Lung (tissue), 12 donors: ENCODE measurements around the gene SCAF8. TPM values are rescaled to one million over a fixed set of nuclear protein-coding genes. Genes with fewer than 3 reads are reported as not detected.

Experiments used
- ATAC-seq: fragments of 200-7000 bp; cut with Tn5 transposase; one replicate; pipeline ENCODE4 v1.9.1; 2020; ENCODE audit warnings: moderate number of reproducible peaks; ENCODE audit not compliant: insufficient read depth, low FRiP score
- DNase-seq, 3 donors: peaks; one replicate each; pipeline ENCODE4 v3.0.0-alpha.2; 2013 to 2017
- H3K27ac ChIP-seq, 2 donors: one replicate each; pipeline ENCODE4 v1.5.1; 2013; ENCODE audit warnings: mild to moderate bottlenecking in 2 of 2, moderate library complexity in 2 of 2, control low read depth in 1 of 2, inconsistent platforms in 1 of 2, low read depth in 1 of 2, low read length in 1 of 2
- H3K27me3 ChIP-seq, 3 donors: one replicate each; pipeline ENCODE4 v1.5.1; 2013; ENCODE audit warnings: low read length in 2 of 3; ENCODE audit not compliant: control insufficient read depth in 3 of 3, insufficient read depth in 3 of 3
- H3K36me3 ChIP-seq, 4 donors: one replicate each; pipeline ENCODE4 v1.5.1; 2013; ENCODE audit warnings: low read length in 4 of 4, mild to moderate bottlenecking in 1 of 4, moderate library complexity in 1 of 4; ENCODE audit not compliant: control insufficient read depth in 4 of 4, insufficient read depth in 4 of 4
- H3K4me1 ChIP-seq, 5 donors: one replicate each; pipeline ENCODE4 v1.5.1; 2013; ENCODE audit warnings: low read length in 5 of 5, mild to moderate bottlenecking in 2 of 5, moderate library complexity in 1 of 5; ENCODE audit not compliant: control insufficient read depth in 5 of 5, insufficient read depth in 5 of 5
- H3K4me3 ChIP-seq: one replicate; pipeline ENCODE4 v1.5.1; 2013; ENCODE audit warnings: mild to moderate bottlenecking, control low read depth, moderate library complexity
- H3K9ac ChIP-seq, 2 donors: one replicate each; pipeline ENCODE4 v1.5.1; 2013; ENCODE audit warnings: low read length in 2 of 2, control low read depth in 1 of 2; ENCODE audit not compliant: insufficient read depth in 1 of 2
- H3K9me3 ChIP-seq, 4 donors: one replicate each; pipeline ENCODE4 v1.5.1; 2013; ENCODE audit warnings: low read length in 3 of 4, mild to moderate bottlenecking in 1 of 4, moderate library complexity in 1 of 4; ENCODE audit not compliant: control insufficient read depth in 4 of 4, insufficient read depth in 3 of 4
- CTCF ChIP-seq: IDR thresholded peaks from 2 replicates; pipeline ENCODE4 v1.5.1; 2012; ENCODE audit warnings: mild to moderate bottlenecking; ENCODE audit errors: control extremely low read depth, extremely low read depth
- WGBS, 2 donors: extraction: QIAGEN DNeasy Blood & Tissue Kit; methylation state at CpG; one replicate each; pipeline ENCODE4 v1.1.7; 2013; 5-methylcytosine and 5-hydroxymethylcytosine counted together
- polyA plus RNA-seq, 2 donors: library from polyadenylated mRNA; stranded (reverse); fragments of 200-250 nt; gene quantifications; one replicate each; pipeline ENCODE4 v1.2.1, GENCODE V29; 2013
- total RNA-seq, 2 donors: library from RNA; depleted of rRNA in 1 of 2; stranded (reverse); fragments of >200 nt in 1 of 2; gene quantifications; one replicate each; pipeline ENCODE4 v1.2.1, GENCODE V29; 2014 to 2021
- donor health status: control.
- donor health status: control.
- donor health status: Bipolar disorder and iron deficiency.
- donor health status: healthy.
- donor health status: DM: yes; HTN: yes; CAD: no.

SCAF8 gene
- total and polyA plus RNA-seq, 4 donors = 11.2 to 71.9 (median 23.6) TPM

- TF ChIP-seq CTCF = no peak
Measured at GRCh38 chr6:154841109-154841508, 107.9 kb downstream of the SCAF8 start.

DNA sequence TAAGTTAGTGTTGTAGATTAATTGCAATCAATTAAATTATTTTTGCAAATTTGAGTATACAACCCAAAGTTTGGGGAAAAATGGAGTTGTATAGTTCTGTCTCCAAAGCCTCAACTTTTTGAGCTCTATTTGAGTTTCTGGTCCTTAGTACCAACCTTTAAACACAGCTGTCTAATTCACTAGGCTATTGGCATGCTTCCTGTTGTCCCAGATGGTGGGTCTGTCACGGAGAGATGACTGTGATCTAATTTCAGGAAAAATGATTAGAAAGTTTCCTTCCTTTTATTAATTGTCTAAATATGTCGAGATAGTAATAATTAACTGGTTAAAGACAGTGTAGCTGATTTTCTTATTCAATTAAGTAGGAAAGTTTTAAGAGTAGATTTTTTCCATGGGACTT, 109.6 kb downstream of the SCAF8 start:
- ATAC-seq = no peak
- 29 to 36% methylated on average over 2 of the region's 2 CpGs for WGBS, 2 donors
- H3K27me3 ChIP-seq = no peaks in the 10 kb centered on the region

More at GRCh38 chr6:154841109-154841508, 107.9 kb downstream of the SCAF8 start:
- no peaks in the 10 kb centered on the region for H3K27me3 ChIP-seq
- ATAC-seq (no peak), DNase-seq (no peak)
- no peak overlapping the region for H3K9ac ChIP-seq
- no peaks in the 10 kb centered on the region for H3K9me3 ChIP-seq
- H3K4me1 ChIP-seq = peaks cover 0 to 6% (median 0%) of the 10 kb centered on the region in 5 donors
- H3K36me3 ChIP-seq = peaks cover 2 to 9% (median 7%) of the 10 kb centered on the region in 4 donors
- no peak overlapping the region for H3K4me3 ChIP-seq
- 85 to 96% methylated on average over 4 of the region's 4 CpGs for WGBS, 2 donors
- H3K27ac ChIP-seq = no peak overlapping the region

GRCh38 chr6:154847318-154847717, 114.1 kb downstream of the SCAF8 start:
- TF ChIP-seq CTCF = no peak
- peaks cover 0 to 11% (median 4%) of the 10 kb centered on the region in 5 donors for H3K4me1 ChIP-seq
- ATAC-seq = no peak
- no peak for DNase-seq
- H3K27me3 ChIP-seq = no peaks in the 10 kb centered on the region
- H3K27ac ChIP-seq = no peak overlapping the region
- peaks cover 0 to 5% (median 4%) of the 10 kb centered on the region in 4 donors for H3K36me3 ChIP-seq
- H3K9ac ChIP-seq = no peak overlapping the region
- 90 to 96% methylated on average over 2 of the region's 2 CpGs for WGBS, 2 donors
- no peak overlapping the region for H3K4me3 ChIP-seq
- no peaks in the 10 kb centered on the region for H3K9me3 ChIP-seq

More for the DNA sequence above, 109.6 kb downstream of the SCAF8 start:
- no peak overlapping the region for H3K27ac ChIP-seq
- no peak for TF ChIP-seq CTCF
- H3K36me3 ChIP-seq = peaks cover 2 to 9% (median 7%) of the 10 kb centered on the region in 4 donors
- H3K4me3 ChIP-seq = no peak overlapping the region
- H3K9me3 ChIP-seq = no peaks in the 10 kb centered on the region
- peak in 1 of 3 donors; percentile 30 for DNase-seq
- peaks cover 0 to 11% (median 0%) of the 10 kb centered on the region in 5 donors for H3K4me1 ChIP-seq
- no peak overlapping the region for H3K9ac ChIP-seq

DNA sequence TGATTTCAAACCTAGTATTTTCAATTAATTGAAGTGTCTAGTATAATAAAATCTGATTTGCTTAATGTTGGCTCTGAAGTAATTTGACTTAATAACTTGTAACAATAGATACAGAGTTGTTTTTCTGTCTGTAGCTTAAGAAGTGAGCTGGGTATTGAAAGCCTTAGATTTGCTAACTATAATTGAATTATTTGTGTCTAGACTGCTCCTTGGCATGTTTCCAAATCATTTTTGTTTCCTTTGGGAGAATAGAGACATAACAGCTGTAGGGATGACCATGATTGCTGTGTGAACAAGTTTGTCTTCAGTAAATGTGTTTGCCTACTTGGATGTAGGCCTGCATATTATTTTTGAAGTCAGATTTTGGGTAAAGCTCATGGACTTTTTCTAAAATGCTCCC, 115.4 kb downstream of the SCAF8 start:
- Histone ChIP-seq H3K9me3 (no peaks in the 10 kb centered on the region), H3K27ac (no peak overlapping the region), H3K4me3 (no peak overlapping the region), H3K4me1 (peaks cover 0 to 11% (median 5%) of the 10 kb centered on the region in 5 donors), H3K36me3 (peaks cover 0 to 7% (median 4%) of the 10 kb centered on the region in 4 donors), H3K9ac (no peak overlapping the region), H3K27me3 (no peaks in the 10 kb centered on the region)
- TF ChIP-seq CTCF = no peak
- DNase-seq (peak in 2 of 3 donors; percentile 27 to 38), ATAC-seq (no peak)
